Prostate gland (tissue), 2 donors: ENCODE results near the gene C22orf31. TPM values are rescaled to one million over a fixed set of nuclear protein-coding genes. Genes with fewer than 3 reads are reported as not detected.
"Not testable (repeated sequence)": the region's sequence is repeated elsewhere in the genome, so short reads cannot be mapped to it uniquely, and the experiment has no call there.

Source experiments
- DNase-seq: peaks from one replicate; pipeline ENCODE4 v3.0.0-alpha.2; 2019; ENCODE audit warnings: low spot score
- H3K27ac ChIP-seq, 2 donors: fragments of 200-600 bp; sonication (generic); 2 replicates each; pipeline ENCODE4 v1.5.1; 2017 to 2019
- H3K27me3 ChIP-seq: fragments of 200-600 bp; sonication (generic); replicated peaks from 2 replicates; pipeline ENCODE4 v1.5.1; 2019; ENCODE audit not compliant: insufficient read depth
- H3K36me3 ChIP-seq, 2 donors: fragments of 200-600 bp; sonication (generic); 1 replicate in 1 of 2; 2 replicates in 1 of 2; pipeline versions ENCODE4 v1.5.1 to v1.8.1; 2017 to 2019
- H3K4me1 ChIP-seq: fragments of 200-600 bp; sonication (generic); replicated peaks from 2 replicates; pipeline ENCODE4 v1.5.1; 2019
- H3K4me3 ChIP-seq, 2 donors: fragments of 200-600 bp; sonication (generic); 2 replicates each; pipeline ENCODE4 v1.5.1; 2017 to 2019
- H3K9me3 ChIP-seq: fragments of 200-600 bp; sonication (generic); 2 replicates; pipeline ENCODE4 v1.5.1; 2017
- CTCF ChIP-seq, 4 experiments: fragments of 200-600 bp in 2 of 4; fragments of 450-650 bp in 2 of 4; sonication (generic) in 2 of 4; IDR thresholded peaks; 1 replicate in 3 of 4; 2 replicates in 1 of 4; pipeline ENCODE4 v1.5.1; 2016 to 2019; ENCODE audit warnings: antibody characterized with exemption in 4 of 4, mild to moderate bottlenecking in 2 of 4, moderate library complexity in 2 of 4
- POLR2A ChIP-seq: fragments of 450-650 bp; IDR thresholded peaks from one replicate; pipeline ENCODE4 v1.6.1; 2016; ENCODE audit warnings: antibody characterized with exemption, mild to moderate bottlenecking
- POLR2AphosphoS5 ChIP-seq: sonication (generic); formaldehyde crosslinking; IDR thresholded peaks from one replicate; pipeline ENCODE4 v1.6.1; 2017; ENCODE audit warnings: antibody characterized with exemption
- WGBS: methylation state at CpG from one replicate; pipeline ENCODE4 v1.1.5; 2018; 5-methylcytosine and 5-hydroxymethylcytosine counted together
- intact Hi-C: fragments of 100-400 bp; cut with DNase I; formaldehyde crosslinking; loops from one replicate; pipeline ENCODE4 v1.14.2; 2022
- total RNA-seq, 2 donors: library from RNA; depleted of rRNA; stranded (reverse); fragments of >200 nt; gene quantifications; one replicate each; pipeline ENCODE4 v1.1.0, GENCODE V29; 2016

Gene C22orf31
- total RNA-seq, 2 donors from 2014 or later, result 0.36 to 1.4 TPM

GRCh38 chr22:29040385-29041275 lies 21.0 kb downstream of the C22orf31 start:
- intact Hi-C loops, result loop anchor here (2.0 kb wide), 1 partner anchor 186 kb away; no protein-coding TSS in a partner anchor
- TF ChIP-seq POLR2A (no peak), POLR2AphosphoS5 (peak; percentile 48), CTCF (IDR thresholded peaks at IDR 0.05) (peak; percentile 84 to 94 (median 94))
- DNase-seq, result peak; percentile 73
- Histone ChIP-seq H3K4me1 (peaks cover 3% of the 10 kb centered on the region), H3K36me3 (no peaks in the 10 kb centered on the region), H3K27ac (no peak overlapping the region), H3K4me3 (no peak overlapping the region), H3K9me3 (no peaks in the 10 kb centered on the region), H3K27me3 (no peaks in the 10 kb centered on the region)
- 25% methylated on average over 9 of the region's 9 CpGs for WGBS

DNA sequence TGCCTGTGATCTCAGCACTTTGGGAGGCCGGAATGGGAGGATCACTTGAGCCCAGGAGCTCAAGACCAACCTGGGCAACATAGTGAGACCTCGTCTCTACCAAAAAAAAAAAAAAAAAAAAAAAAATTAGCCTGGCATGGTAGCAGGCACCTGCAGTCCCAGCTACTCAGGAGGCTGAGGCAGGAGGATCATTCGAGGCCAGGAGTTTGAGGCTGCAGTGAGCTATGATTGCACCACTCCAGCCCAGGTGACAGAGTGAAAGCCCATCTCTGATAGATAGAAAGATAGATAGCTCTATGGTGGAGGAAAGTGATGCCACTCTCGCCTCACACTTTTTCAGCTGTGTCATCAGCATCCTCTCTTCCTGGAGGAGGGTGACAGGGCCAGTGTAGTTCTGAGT lies 21.9 kb downstream of the C22orf31 start:
- not testable (repeated sequence) for H3K36me3 ChIP-seq, H3K4me3 ChIP-seq, H3K27ac ChIP-seq, H3K4me1 ChIP-seq, H3K27me3 ChIP-seq, H3K9me3 ChIP-seq, DNase-seq
- 88% methylated on average over 4 of the region's 4 CpGs for WGBS
- intact Hi-C loops, result loop anchor here (2.0 to 10.0 kb wide), 3 partner anchors 155 to 435 kb away; partner anchors contain the start of gene ZNRF3

GRCh38 chr22:29039148-29039547 lies 22.5 kb downstream of the C22orf31 start:
- TF ChIP-seq CTCF (IDR thresholded peaks at IDR 0.05), result no peak
- no peak for TF ChIP-seq POLR2AphosphoS5
- no peak for TF ChIP-seq POLR2A
- H3K9me3 ChIP-seq, result no peaks in the 10 kb centered on the region
- H3K36me3 ChIP-seq, result no peaks in the 10 kb centered on the region
- H3K4me1 ChIP-seq, result peaks cover 3% of the 10 kb centered on the region
- intact Hi-C loops, result loop anchor here (10.0 kb wide), 2 partner anchors 154 to 434 kb away; partner anchors contain the start of gene ZNRF3
- 59% methylated on average over 9 of the region's 9 CpGs for WGBS
- H3K27ac ChIP-seq, result no peak overlapping the region
- no peak for DNase-seq
- H3K4me3 ChIP-seq, result no peak overlapping the region
- no peaks in the 10 kb centered on the region for H3K27me3 ChIP-seq

- Histone ChIP-seq H3K4me1 (peaks cover 3% of the 10 kb centered on the region), H3K36me3 (no peaks in the 10 kb centered on the region), H3K9me3 (no peaks in the 10 kb centered on the region), H3K27me3 (no peaks in the 10 kb centered on the region), H3K4me3 (no peak overlapping the region), H3K27ac (peak overlapping the region in 1 of 2 donors; percentile 38)
- DNase-seq, result no peak
- no peak for TF ChIP-seq CTCF (IDR thresholded peaks at IDR 0.05)
- no peak for TF ChIP-seq POLR2A
- no peak for TF ChIP-seq POLR2AphosphoS5
- intact Hi-C loops, result loop anchor here (10.0 kb wide), 2 partner anchors 153 to 433 kb away; partner anchors contain the start of gene ZNRF3
- 45% methylated on average over 4 of the region's 4 CpGs for WGBS
These were observed 24.2 kb downstream of the C22orf31 start for GRCh38 chr22:29037340-29037932.

GRCh38 chr22:29032584-29032983 lies 29.0 kb downstream of the C22orf31 start:
- DNase-seq, result no peak
- Histone ChIP-seq H3K27me3 (no peaks in the 10 kb centered on the region), H3K9me3 (no peaks in the 10 kb centered on the region), H3K4me3 (no peak overlapping the region), H3K4me1 (peaks cover 7% of the 10 kb centered on the region), H3K27ac (peak overlapping the region; percentile 74 to 83), H3K36me3 (no peaks in the 10 kb centered on the region)
- 49% methylated on average over 2 of the region's 2 CpGs for WGBS
- TF ChIP-seq CTCF (IDR thresholded peaks at IDR 0.05) (no peak), POLR2A (no peak), POLR2AphosphoS5 (no peak)
- intact Hi-C loops, result loop anchor here (1.0 to 10.0 kb wide), 4 partner anchors 45 to 428 kb away; partner anchors contain the start of gene ZNRF3
